ENCODE measurements around the gene CORO2B. TPM values are rescaled to one million over a fixed set of nuclear protein-coding genes. Genes with fewer than 3 reads are reported as not detected.
A peak's percentile ranks its signal among the peaks of the same experiment; 100 is the strongest.

Gene CORO2B
- total RNA-seq, 2 experiments from 2014 or later = 0.09 to 0.11 TPM

DNA sequence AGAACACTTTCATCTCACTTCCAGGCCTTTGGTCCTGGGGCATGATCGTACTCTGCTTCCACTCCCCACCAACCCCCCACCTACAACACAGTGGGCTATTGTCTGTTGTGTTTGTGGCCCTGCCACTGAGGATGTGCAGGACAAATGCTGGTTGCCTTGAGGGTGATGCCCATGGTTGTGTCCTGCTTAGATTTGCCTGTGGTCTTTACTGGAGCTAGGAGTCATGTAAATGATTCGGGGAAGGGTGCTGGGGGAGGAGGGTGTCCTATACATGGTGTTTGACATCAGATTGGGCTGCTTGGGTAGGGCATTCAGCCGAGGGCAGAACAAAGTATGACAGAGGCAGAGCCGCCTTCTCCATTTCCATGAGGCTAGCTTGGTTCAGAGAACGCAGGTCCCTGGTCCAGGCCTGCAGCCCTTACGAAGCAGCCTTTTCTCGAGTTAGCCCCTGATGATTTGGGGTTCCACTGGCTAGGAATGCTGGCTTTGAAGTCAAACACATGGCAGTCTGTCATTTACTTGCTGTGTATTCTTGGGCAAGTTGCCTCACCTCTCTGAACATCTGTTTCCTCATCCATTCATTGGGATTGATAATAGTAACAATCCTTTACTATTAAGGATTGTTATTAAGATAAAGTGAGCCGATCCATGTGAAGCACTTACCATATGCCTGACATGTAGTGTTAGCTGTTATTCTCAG is 6.9 kb downstream of the CORO2B start:
- Mint-ChIP-seq H3K27me3 (peaks cover 4% of the 10 kb centered on the region), H3K4me3 (no peak overlapping the region), H3K36me3 (ENCODE audit: low read depth) (no peaks in the 10 kb centered on the region), H3K4me1 (peaks cover 25% of the 10 kb centered on the region), H3K9me3 (ENCODE audit: low read depth) (no peaks in the 10 kb centered on the region), H3K27ac (no peak overlapping the region)
- intact Hi-C loops (cut with DNase I, micrococcal nuclease) = no loop called here
- ATAC-seq (no peak), DNase-seq (no peak)
- POLR2A ChIA-PET = no interaction called here
- CTCF ChIA-PET = interaction anchor here (0.5 kb wide), 1 partner anchor 290 kb away, joined by 3 read pairs; no protein-coding TSS in a partner anchor

DNA sequence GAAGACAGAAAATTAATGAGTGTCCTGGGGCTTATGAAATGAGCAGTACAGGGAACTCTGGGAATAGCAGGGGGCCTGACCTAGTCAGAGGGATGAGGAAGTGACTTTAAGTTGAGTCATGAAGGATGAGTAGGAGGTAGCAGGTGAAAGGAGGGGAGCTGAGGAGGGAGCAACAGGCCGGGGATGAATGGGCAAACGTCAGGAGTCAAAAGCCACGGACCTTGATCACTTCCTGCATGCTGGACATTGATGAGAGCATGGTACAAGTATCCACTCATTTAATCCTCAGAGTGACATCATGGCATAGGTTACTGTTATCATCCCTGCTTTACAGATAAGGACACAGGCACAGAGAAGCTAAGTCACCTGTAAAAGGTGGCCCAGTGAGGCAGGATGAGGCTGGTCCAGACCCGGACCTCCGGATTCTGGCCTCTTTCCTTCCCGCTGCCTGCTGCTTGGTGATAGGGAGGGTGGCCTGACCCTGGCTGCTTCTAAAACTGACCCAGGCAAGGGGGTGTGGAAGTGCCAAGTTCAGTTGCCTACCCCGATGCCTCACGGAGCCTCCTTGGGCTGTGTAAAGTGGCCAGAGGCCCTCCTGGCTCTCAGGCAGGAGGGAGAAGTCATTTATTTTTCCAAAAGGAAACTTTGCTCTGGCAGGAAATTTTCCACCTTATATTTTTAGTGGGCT is 7.6 kb downstream of the CORO2B start:
- Mint-ChIP-seq H3K4me3 (no peak overlapping the region), H3K9me3 (ENCODE audit: low read depth) (no peaks in the 10 kb centered on the region), H3K27me3 (peaks cover 4% of the 10 kb centered on the region), H3K36me3 (ENCODE audit: low read depth) (no peaks in the 10 kb centered on the region), H3K4me1 (peaks cover 25% of the 10 kb centered on the region), H3K27ac (peak overlapping the region; percentile 42)
- DNase-seq (peak; percentile 47), ATAC-seq (peak; percentile 54)
- ChIA-PET POLR2A (no interaction called here), CTCF (interaction anchor here (0.5 kb wide), 1 partner anchor 289 kb away, joined by 3 read pairs; no protein-coding TSS in a partner anchor)
- intact Hi-C loops (cut with DNase I, micrococcal nuclease) = no loop called here

DNA sequence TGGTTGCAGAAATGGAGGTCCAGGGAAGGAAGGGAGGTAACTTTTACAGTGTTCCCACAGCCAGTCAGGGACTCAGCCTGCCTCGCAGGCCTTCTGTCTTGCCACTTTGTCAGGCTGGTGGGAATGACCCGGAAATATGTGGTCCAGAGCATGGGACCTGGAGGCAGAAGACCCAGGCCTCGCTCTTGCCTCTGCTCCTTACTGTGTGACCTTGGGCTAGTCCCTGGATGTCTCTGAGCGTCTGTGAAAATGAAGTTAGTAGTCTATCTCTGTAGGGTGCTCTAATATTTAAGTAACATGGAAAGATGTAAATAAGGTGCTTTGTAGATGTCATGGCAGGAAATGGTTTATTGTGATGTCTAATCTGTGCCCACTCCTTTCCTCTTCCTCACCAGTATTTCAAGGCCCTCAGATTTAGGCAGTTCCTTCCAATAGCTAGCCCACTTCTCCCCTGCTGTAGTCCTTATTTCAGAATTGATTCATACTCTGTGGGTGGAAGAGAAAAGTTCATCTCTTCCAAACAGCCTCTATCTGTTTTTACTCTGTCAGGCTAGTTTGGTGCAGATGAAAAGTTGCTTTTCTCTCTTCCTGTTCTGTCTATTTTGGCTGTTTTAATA is 9.1 kb downstream of the CORO2B start:
- no peak for DNase-seq
- peaks cover 25% of the 10 kb centered on the region for H3K4me1 Mint-ChIP-seq
- CTCF ChIA-PET = interaction anchor here (1.2 kb wide), 1 partner anchor 8 kb away, joined by 5 read pairs; no protein-coding TSS in a partner anchor
- POLR2A ChIA-PET = no interaction called here
- H3K27ac Mint-ChIP-seq = peak overlapping the region; percentile 21
- H3K4me3 Mint-ChIP-seq = no peak overlapping the region
- no peaks in the 10 kb centered on the region for H3K27me3 Mint-ChIP-seq
- no peaks in the 10 kb centered on the region for H3K9me3 Mint-ChIP-seq (ENCODE audit: low read depth)
- peak; percentile 89 for ATAC-seq
- intact Hi-C loops (cut with DNase I, micrococcal nuclease) = no loop called here
- no peaks in the 10 kb centered on the region for H3K36me3 Mint-ChIP-seq (ENCODE audit: low read depth)

DNA sequence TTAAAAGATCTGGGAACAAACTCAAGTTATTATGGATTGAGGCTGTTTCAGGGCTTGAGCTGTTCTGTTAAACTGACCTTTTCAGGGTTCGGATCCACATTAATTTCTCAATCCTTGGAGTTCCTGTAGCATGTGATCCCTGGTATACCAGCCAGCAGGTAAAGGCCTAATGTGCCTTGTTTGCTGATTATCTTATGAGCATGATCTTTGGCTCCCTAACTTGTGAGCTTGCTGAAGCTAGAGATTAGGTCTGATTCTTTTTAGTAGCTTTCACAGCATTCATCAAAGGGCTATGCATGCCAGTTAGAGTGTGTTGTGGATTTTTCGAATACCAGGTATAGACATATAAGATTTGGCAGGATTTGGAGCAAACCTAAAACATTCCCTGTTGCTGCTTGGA is 10.3 kb downstream of the CORO2B start:
- no peak for ATAC-seq
- Mint-ChIP-seq H3K27me3 (no peaks in the 10 kb centered on the region), H3K4me1 (peaks cover 25% of the 10 kb centered on the region), H3K4me3 (no peak overlapping the region), H3K36me3 (ENCODE audit: low read depth) (no peaks in the 10 kb centered on the region), H3K27ac (no peak overlapping the region), H3K9me3 (ENCODE audit: low read depth) (no peaks in the 10 kb centered on the region)
- no peak for DNase-seq
- intact Hi-C loops (cut with DNase I, micrococcal nuclease) = no loop called here
- ChIA-PET CTCF (interaction anchor here (0.6 to 1.2 kb wide), 3 partner anchors 9 to 1802 kb away, joined by 3 to 5 read pairs (median 3); no protein-coding TSS in a partner anchor), POLR2A (no interaction called here)

DNA sequence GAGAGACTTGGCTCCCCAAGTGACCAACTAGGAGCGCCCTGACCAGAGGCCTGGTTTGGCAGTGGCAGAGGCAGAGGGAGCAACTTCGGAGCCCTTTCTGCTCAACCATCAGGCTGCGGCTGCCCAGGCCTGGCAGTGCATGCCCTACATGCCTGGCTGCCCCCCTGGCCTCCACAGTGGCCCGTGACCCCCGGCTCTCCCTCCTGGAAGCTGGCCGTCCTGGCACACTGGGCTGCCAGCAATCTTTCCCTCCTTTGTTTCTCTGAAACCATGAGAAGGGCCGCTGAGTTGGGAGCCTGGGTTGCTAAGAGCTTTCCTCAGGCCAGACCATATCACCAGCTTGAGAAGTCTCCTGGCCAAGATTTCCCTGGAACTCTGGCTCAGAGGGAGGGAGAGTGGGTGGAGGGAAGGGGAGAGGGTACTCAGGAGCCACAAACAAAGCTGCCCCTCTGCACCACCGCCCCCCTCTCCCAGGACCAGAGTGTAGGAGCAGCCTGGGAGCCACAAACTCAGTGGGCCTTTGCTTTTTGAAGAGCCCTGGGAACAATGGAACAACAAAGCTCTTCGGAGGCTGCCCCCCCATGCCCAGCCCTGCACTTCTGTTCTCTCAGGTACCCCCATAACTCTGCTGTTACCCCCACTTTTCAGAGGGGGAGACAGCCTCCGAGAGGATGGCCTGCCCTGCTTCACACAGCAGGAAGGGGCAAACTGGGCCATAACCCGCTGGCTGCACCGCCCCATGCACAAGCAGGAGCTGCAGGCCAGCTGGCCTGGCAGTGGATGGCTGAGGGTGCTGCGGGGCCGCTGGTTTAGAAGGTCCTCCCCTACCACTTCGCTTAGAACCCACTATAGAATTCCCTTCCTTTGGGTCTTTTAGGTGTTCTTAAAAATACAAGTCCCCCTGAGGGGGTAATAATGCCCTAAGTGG is 11.3 kb downstream of the CORO2B start:
- H3K4me1 Mint-ChIP-seq = peaks cover 25% of the 10 kb centered on the region
- H3K4me3 Mint-ChIP-seq = no peak overlapping the region
- no peaks in the 10 kb centered on the region for H3K9me3 Mint-ChIP-seq (ENCODE audit: low read depth)
- no peaks in the 10 kb centered on the region for H3K27me3 Mint-ChIP-seq
- CTCF ChIA-PET = no interaction called here
- POLR2A ChIA-PET = no interaction called here
- DNase-seq = no peak
- H3K36me3 Mint-ChIP-seq (ENCODE audit: low read depth) = no peaks in the 10 kb centered on the region
- intact Hi-C loops (cut with DNase I, micrococcal nuclease) = no loop called here
- no peak overlapping the region for H3K27ac Mint-ChIP-seq
- no peak for ATAC-seq

DNA sequence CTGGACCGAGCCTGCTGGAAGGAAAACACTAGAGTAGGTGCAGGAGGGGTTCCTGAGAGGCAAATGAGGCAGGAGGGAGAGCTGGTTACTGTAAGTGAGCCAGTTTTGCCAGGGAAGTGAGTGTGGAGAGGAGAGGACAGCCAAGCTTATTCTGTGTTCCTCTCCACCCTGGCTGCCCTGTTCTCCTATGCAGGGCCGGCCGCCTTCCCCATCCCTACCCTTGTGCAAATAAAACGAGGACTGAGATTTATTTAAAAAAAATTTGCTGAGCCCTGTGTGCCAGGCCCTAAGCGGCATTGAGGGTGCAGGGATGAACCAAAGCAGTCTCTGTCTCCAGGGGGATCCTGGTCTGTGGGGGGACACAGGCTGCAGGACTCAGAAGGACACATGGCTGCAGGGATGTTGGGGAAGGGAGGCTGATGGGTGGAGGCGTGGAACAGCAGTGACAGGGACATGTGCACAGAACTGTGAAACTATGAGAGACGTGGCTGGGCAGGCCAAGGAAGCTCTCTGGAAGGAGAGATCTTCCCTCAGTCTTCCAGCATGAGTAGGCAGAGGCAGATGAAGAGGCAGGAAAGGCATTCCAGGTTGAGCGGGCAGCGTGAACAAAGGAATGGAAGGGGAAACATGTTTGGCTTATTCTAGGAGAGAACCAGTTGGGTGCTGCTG is 12.1 kb downstream of the CORO2B start:
- peaks cover 25% of the 10 kb centered on the region for H3K4me1 Mint-ChIP-seq
- no peaks in the 10 kb centered on the region for H3K27me3 Mint-ChIP-seq
- ATAC-seq (no peak), DNase-seq (no peak)
- H3K27ac Mint-ChIP-seq = no peak overlapping the region
- no peaks in the 10 kb centered on the region for H3K9me3 Mint-ChIP-seq (ENCODE audit: low read depth)
- intact Hi-C loops (cut with DNase I, micrococcal nuclease) = no loop called here
- ChIA-PET POLR2A (no interaction called here), CTCF (no interaction called here)
- H3K4me3 Mint-ChIP-seq = no peak overlapping the region
- H3K36me3 Mint-ChIP-seq (ENCODE audit: low read depth) = no peaks in the 10 kb centered on the region

DNA sequence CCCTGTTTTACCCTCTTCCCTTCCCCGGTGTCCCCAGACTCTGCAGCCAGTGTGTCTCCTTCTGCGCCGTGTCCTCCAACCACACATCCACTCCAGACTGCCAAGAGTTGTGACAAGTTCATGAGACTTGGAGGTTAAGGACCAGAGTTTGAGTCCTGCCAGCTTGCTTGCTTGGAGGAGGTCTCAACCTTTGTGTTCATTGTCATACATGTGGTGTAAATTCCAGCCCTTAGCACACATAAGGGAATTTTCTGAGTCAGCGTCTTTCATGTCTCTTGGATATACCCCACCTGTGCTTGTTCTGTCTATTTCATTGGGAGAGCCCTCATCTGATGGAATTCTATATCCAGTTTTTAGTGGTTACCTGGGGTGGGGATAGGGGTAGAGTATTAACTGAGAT is 13.3 kb downstream of the CORO2B start:
- H3K9me3 Mint-ChIP-seq (ENCODE audit: low read depth) = no peaks in the 10 kb centered on the region
- no peaks in the 10 kb centered on the region for H3K27me3 Mint-ChIP-seq
- intact Hi-C loops (cut with DNase I, micrococcal nuclease) = no loop called here
- CTCF ChIA-PET = no interaction called here
- ATAC-seq (no peak), DNase-seq (no peak)
- no peak overlapping the region for H3K4me3 Mint-ChIP-seq
- H3K36me3 Mint-ChIP-seq (ENCODE audit: low read depth) = no peaks in the 10 kb centered on the region
- no peak overlapping the region for H3K27ac Mint-ChIP-seq
- POLR2A ChIA-PET = no interaction called here
- H3K4me1 Mint-ChIP-seq = peaks cover 14% of the 10 kb centered on the region

DNA sequence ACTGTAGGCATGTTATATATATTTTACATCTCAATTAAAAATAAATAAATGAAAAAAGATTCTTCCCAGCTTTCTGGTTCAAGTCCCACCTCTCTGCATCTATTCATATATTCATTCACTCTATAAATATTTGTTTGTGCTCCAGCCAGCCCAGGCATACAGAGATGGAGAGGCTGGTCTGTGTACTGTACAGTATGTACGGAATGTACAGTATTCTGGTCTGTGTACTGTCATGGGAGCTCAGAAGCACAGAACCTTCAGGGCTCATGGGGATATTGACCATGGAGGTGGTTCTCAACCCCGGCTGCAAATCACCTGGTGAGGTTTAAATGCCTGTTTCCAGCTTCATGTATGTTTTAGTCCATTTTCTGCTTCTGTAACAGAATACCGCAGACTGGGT is 13.8 kb downstream of the CORO2B start:
- peaks cover 12% of the 10 kb centered on the region for H3K4me1 Mint-ChIP-seq
- no peaks in the 10 kb centered on the region for H3K9me3 Mint-ChIP-seq (ENCODE audit: low read depth)
- H3K27me3 Mint-ChIP-seq = no peaks in the 10 kb centered on the region
- H3K4me3 Mint-ChIP-seq = no peak overlapping the region
- no peak for DNase-seq
- no peak for ATAC-seq
- intact Hi-C loops (cut with DNase I, micrococcal nuclease) = no loop called here
- CTCF ChIA-PET = no interaction called here
- POLR2A ChIA-PET = no interaction called here
- no peaks in the 10 kb centered on the region for H3K36me3 Mint-ChIP-seq (ENCODE audit: low read depth)
- H3K27ac Mint-ChIP-seq = no peak overlapping the region

DNA sequence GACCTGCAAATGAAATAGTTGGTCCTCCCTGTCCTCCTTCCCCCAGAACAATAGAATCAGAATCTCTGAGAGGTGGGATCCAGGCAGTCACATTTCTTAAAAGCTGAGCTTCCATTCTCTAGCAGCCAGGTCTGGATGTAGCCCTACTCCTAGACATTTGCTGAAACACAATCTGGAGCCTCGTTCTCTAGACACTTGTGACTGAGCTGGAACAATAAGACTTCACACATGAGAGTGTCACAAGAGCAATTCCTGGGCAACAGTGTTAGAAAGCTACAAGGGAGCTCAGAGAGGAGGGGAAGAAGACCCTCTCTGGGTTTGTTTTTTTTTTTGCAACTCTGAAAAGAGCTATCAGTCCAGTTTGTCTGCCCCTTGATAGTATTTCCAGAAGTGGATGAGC is 14.5 kb downstream of the CORO2B start:
- POLR2A ChIA-PET = no interaction called here
- Mint-ChIP-seq H3K27ac (no peak overlapping the region), H3K27me3 (no peaks in the 10 kb centered on the region), H3K9me3 (ENCODE audit: low read depth) (no peaks in the 10 kb centered on the region), H3K4me3 (no peak overlapping the region), H3K36me3 (ENCODE audit: low read depth) (no peaks in the 10 kb centered on the region), H3K4me1 (peaks cover 4% of the 10 kb centered on the region)
- CTCF ChIA-PET = interaction anchor here (0.6 kb wide), 1 partner anchor 481 kb away, joined by 4 read pairs; no protein-coding TSS in a partner anchor
- DNase-seq (no peak), ATAC-seq (no peak)
- intact Hi-C loops (cut with DNase I, micrococcal nuclease) = no loop called here

DNA sequence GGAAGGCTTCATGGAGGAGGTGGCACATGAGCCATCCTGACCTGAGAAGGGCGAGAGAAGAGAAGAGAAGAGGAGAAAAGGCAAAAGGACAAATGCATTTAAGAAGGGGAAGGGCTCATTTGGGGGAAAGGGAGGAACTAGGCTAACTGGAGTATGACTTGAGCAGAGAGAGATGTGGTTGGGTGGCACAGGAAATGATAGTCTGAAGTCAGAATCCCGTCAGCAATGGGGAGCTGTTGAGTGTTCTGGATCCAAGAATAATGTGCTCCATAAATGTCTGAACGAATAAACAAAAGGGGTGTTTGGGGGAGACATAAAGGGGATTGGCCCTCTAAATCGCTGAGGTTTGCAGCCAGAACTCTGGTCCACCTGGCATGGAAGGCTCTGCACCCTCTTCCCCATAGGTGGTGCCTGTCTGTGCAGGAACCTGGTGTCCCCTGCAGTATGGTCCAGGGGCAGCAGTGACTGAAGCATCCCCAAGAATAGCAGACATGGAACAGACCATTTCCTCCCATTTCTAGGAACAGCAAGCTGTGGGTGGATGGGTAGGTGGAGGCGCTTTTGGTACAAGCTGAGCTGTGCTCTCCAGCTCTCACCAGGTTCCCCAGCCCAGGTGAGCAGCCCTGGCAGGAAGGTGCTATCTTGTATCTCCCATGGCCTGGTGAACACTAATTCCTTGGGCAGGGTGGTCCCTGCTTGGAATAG is 15.2 kb downstream of the CORO2B start:
- intact Hi-C loops (cut with DNase I, micrococcal nuclease) = no loop called here
- H3K4me1 Mint-ChIP-seq = no peaks in the 10 kb centered on the region
- CTCF ChIA-PET = no interaction called here
- POLR2A ChIA-PET = no interaction called here
- H3K27ac Mint-ChIP-seq = no peak overlapping the region
- H3K27me3 Mint-ChIP-seq = no peaks in the 10 kb centered on the region
- H3K4me3 Mint-ChIP-seq = no peak overlapping the region
- H3K9me3 Mint-ChIP-seq (ENCODE audit: low read depth) = no peaks in the 10 kb centered on the region
- H3K36me3 Mint-ChIP-seq (ENCODE audit: low read depth) = no peaks in the 10 kb centered on the region
- no peak for ATAC-seq
- no peak for DNase-seq

Data from activated CD4-positive, alpha-beta T cell treated with anti-CD3 and anti-CD28 coated beads for 36 hours (primary cell).